GM18507 (cell line): ENCODE measurements around the gene GINM1.

ENCODE experiments used
- DNase-seq: peaks from one replicate; pipeline ENCODE4 v3.0.0; 2011; ENCODE audit warnings: low read depth; ENCODE audit not compliant: insufficient read length; ENCODE audit errors: extremely low spot score
- FAIRE-seq: peaks from 2 replicates; lab custom pipeline; 2011; peaks lifted over from hg19 to GRCh38; lab: Jason Lieb, UNC

GINM1 gene

GRCh38 chr6:149565527-149566409 lies at the start of gene GINM1:
Gene GINM1 (plus strand): TSS chr6:149566375. CDS start chr6:149566415, 40 bp downstream.
- FAIRE-seq, result peak; percentile 89
- peak; percentile 91 for DNase-seq

GRCh38 chr6:149529650-149530049 lies 36.5 kb upstream of the GINM1 start:
- no peak for DNase-seq
- no peak for FAIRE-seq

- DNase-seq (no peak), FAIRE-seq (no peak)
Observed at GRCh38 chr6:149534742-149535141, 31.4 kb upstream of the GINM1 start.

- no peak for DNase-seq
- FAIRE-seq, result no peak
Observed at GRCh38 chr6:149541139-149541538, 25.0 kb upstream of the GINM1 start.

- DNase-seq (no peak), FAIRE-seq (no peak)
Observed at GRCh38 chr6:149544646-149545257, 21.4 kb upstream of the GINM1 start.

- FAIRE-seq (peak; percentile 9), DNase-seq (no peak)
Observed at GRCh38 chr6:149545258-149545753, 20.9 kb upstream of the GINM1 start.

GRCh38 chr6:149545754-149546471 lies 20.3 kb upstream of the GINM1 start, which contains the start of gene PPIL4:
Gene PPIL4 (minus strand): TSS chr6:149546043. CDS start chr6:149546005, 38 bp downstream.
- DNase-seq (peak; percentile 80), FAIRE-seq (peak; percentile 95)

GRCh38 chr6:149551920-149552319 lies 14.3 kb upstream of the GINM1 start:
- no peak for FAIRE-seq

GRCh38 chr6:149558029-149558428 lies 8.1 kb upstream of the GINM1 start:
- no peak for FAIRE-seq

More at GRCh38 chr6:149551920-149552319, 14.3 kb upstream of the GINM1 start:
- DNase-seq, result no peak

GRCh38 chr6:149559389-149559788 lies 6.8 kb upstream of the GINM1 start:
- no peak for DNase-seq
- no peak for FAIRE-seq

More at GRCh38 chr6:149558029-149558428, 8.1 kb upstream of the GINM1 start:
- DNase-seq, result no peak

- DNase-seq, result no peak
- peak; percentile 21 for FAIRE-seq
Observed at GRCh38 chr6:149560736-149561135, 5.4 kb upstream of the GINM1 start.

- FAIRE-seq (no peak), DNase-seq (no peak)
Observed at GRCh38 chr6:149563203-149563927, 2.8 kb upstream of the GINM1 start.

- no peak for DNase-seq
- no peak for FAIRE-seq
Observed at GRCh38 chr6:149563928-149564325, 2.2 kb upstream of the GINM1 start.

- FAIRE-seq, result no peak
- no peak for DNase-seq
Observed at GRCh38 chr6:149566410-149567193, 427 bp downstream of the GINM1 start.

- FAIRE-seq, result peak; percentile 36
- no peak for DNase-seq
Observed at GRCh38 chr6:149567194-149567586, 1.0 kb downstream of the GINM1 start.

- DNase-seq (no peak), FAIRE-seq (peak; percentile 63)
Observed at GRCh38 chr6:149567945-149568585, 1.9 kb downstream of the GINM1 start.

- FAIRE-seq (no peak), DNase-seq (no peak)
Observed at GRCh38 chr6:149580880-149581279, 14.7 kb downstream of the GINM1 start.

GRCh38 chr6:149581349-149581748 lies 15.2 kb downstream of the GINM1 start:
- DNase-seq (no peak), FAIRE-seq (no peak)
